OCI-LY1 (cell line): ENCODE results near the gene RNF169.

ENCODE experiments used
- CTCF ChIP-seq: fragments of 200-600 bp; sonication (generic), shearing (Covaris generic); IDR thresholded peaks from 2 replicates; pipeline ENCODE4 v1.5.1; 2017; ENCODE audit warnings: mild to moderate bottlenecking, antibody characterized with exemption, low read length, moderate library complexity, mixed read lengths
- EZH2 ChIP-seq: fragments of 200-600 bp; sonication (generic), shearing (Covaris generic); IDR thresholded peaks from 2 replicates; pipeline ENCODE4 v1.8.0; 2017; ENCODE audit warnings: borderline replicate concordance, mixed run types, mild to moderate bottlenecking, antibody characterized with exemption, low read length, moderate library complexity, mixed read lengths

GRCh38 chr11:74840486-74840885 is 91.8 kb downstream of the RNF169 start:
- TF ChIP-seq CTCF (no peak), EZH2 (no peak)
